ENCODE data around the gene ZDHHC20. TPM values are rescaled to one million over a fixed set of nuclear protein-coding genes. Genes with fewer than 3 reads are reported as not detected.

The ZDHHC20 gene
- total RNA-seq, 1 donor from 2014 or later = 77.7 TPM

GRCh38 chr13:21360463-21360862 is 98.6 kb downstream of the ZDHHC20 start:
- no peaks in the 10 kb centered on the region for H3K4me1 ChIP-seq
- no peaks in the 10 kb centered on the region for H3K9me3 ChIP-seq
- H3K27ac ChIP-seq = no peak overlapping the region
- DNase-seq (peak; percentile 6), ATAC-seq (no peak)
- H3K27me3 ChIP-seq = no peaks in the 10 kb centered on the region
- H3K36me3 ChIP-seq = no peaks in the 10 kb centered on the region
- no peak overlapping the region for H3K4me3 ChIP-seq
- TF ChIP-seq CTCF (IDR thresholded peaks at IDR 0.05) = no peak
- intact Hi-C loops (cut with DNase I) = no loop called here

GRCh38 chr13:21359855-21360254 is 99.2 kb downstream of the ZDHHC20 start:
- no peak for TF ChIP-seq CTCF (IDR thresholded peaks at IDR 0.05)
- no peaks in the 10 kb centered on the region for H3K36me3 ChIP-seq
- H3K4me3 ChIP-seq = no peak overlapping the region
- H3K9me3 ChIP-seq = no peaks in the 10 kb centered on the region
- no peaks in the 10 kb centered on the region for H3K27me3 ChIP-seq
- no peaks in the 10 kb centered on the region for H3K4me1 ChIP-seq
- H3K27ac ChIP-seq = no peak overlapping the region
- intact Hi-C loops (cut with DNase I) = no loop called here
- ATAC-seq = peak; percentile 33
- peak; percentile 35 for DNase-seq

- Histone ChIP-seq H3K4me1 (no peaks in the 10 kb centered on the region), H3K27ac (no peak overlapping the region), H3K36me3 (no peaks in the 10 kb centered on the region), H3K4me3 (no peak overlapping the region), H3K27me3 (no peaks in the 10 kb centered on the region), H3K9me3 (no peaks in the 10 kb centered on the region)
- intact Hi-C loops (cut with DNase I) = no loop called here
- TF ChIP-seq CTCF (IDR thresholded peaks at IDR 0.05) = no peak
- peak; percentile 6 for DNase-seq
- ATAC-seq = no peak
These were observed 103.8 kb downstream of the ZDHHC20 start for GRCh38 chr13:21355304-21355703.

GRCh38 chr13:21354721-21355120 is 104.4 kb downstream of the ZDHHC20 start:
- Histone ChIP-seq H3K9me3 (no peaks in the 10 kb centered on the region), H3K4me1 (no peaks in the 10 kb centered on the region), H3K27ac (no peak overlapping the region), H3K4me3 (no peak overlapping the region), H3K36me3 (no peaks in the 10 kb centered on the region), H3K27me3 (no peaks in the 10 kb centered on the region)
- DNase-seq (peak; percentile 32), ATAC-seq (no peak)
- TF ChIP-seq CTCF (IDR thresholded peaks at IDR 0.05) = no peak
- intact Hi-C loops (cut with DNase I) = no loop called here

- TF ChIP-seq CTCF (IDR thresholded peaks at IDR 0.05) = no peak
- Histone ChIP-seq H3K36me3 (no peaks in the 10 kb centered on the region), H3K9me3 (no peaks in the 10 kb centered on the region), H3K27ac (no peak overlapping the region), H3K27me3 (no peaks in the 10 kb centered on the region), H3K4me3 (no peak overlapping the region), H3K4me1 (no peaks in the 10 kb centered on the region)
- intact Hi-C loops (cut with DNase I) = no loop called here
- DNase-seq (no peak), ATAC-seq (no peak)
These were observed 110.5 kb downstream of the ZDHHC20 start for GRCh38 chr13:21348488-21349120.

Data from upper lobe of right lung (tissue), 1 donor.